ENCODE measurements around the gene PM20D1. TPM values are rescaled to one million over a fixed set of nuclear protein-coding genes. Genes with fewer than 3 reads are reported as not detected.

Gene PM20D1
- total and polyA plus RNA-seq, 10 of the 15 experiments (the other 5 are each of a cell fraction or from before 2014, with no cell fraction given): not detected

GRCh38 chr1:205783904-205784303 lies 66.0 kb downstream of the PM20D1 start:
- CTCF ChIA-PET: interaction anchor here (1.1 to 2.4 kb wide), 3 partner anchors 21 to 125 kb away, joined by 4 to 15 read pairs (median 5); no protein-coding TSS in a partner anchor
- no peak overlapping the region for H3K4me3 ChIP-seq
- RAD21 ChIA-PET (ENCODE audit: unreplicated experiment): interaction anchor here (0.7 kb wide), 1 partner anchor 74 kb away, joined by 3 read pairs; no protein-coding TSS in a partner anchor
- no peaks in the 10 kb centered on the region for H3K36me3 ChIP-seq (ENCODE audit: control insufficient read depth in 2 of 2, insufficient read depth in 2 of 2, low read length in 1 of 2)
- H2AFZ ChIP-seq (ENCODE audit: control insufficient read depth, low read depth, low read length): no peak overlapping the region
- SMC1A ChIA-PET (ENCODE audit: uncharacterized antibody, unreplicated experiment): interaction anchor here (0.6 to 1.7 kb wide), 2 partner anchors 125 to 198 kb away, joined by 3 to 15 read pairs; no protein-coding TSS in a partner anchor
- in situ Hi-C loops (cut with MboI) (no loop called here), intact Hi-C loops (cut with micrococcal nuclease; ENCODE audit: unreplicated experiment) (loop anchor here (5.0 kb wide), 1 partner anchor 127 kb away; no protein-coding TSS in a partner anchor)
- FAIRE-seq (peak; percentile 23), DNase-seq (ENCODE audit: low read depth, low spot score) (no peak), ATAC-seq (no peak)
- no peaks in the 10 kb centered on the region for H4K20me1 ChIP-seq (ENCODE audit: control insufficient read depth, insufficient read depth)
- POLR2A ChIA-PET: interaction anchor here (0.7 kb wide), 1 partner anchor 27 kb away, joined by 4 read pairs; no protein-coding TSS in a partner anchor
- BruUV-seq (replicated peaks): no TSS peak
- WGBS (ENCODE audit: insufficient coverage, insufficient replicate concordance, low lambda C conversion rate, missing lambda C conversion rate): 88% methylated on average over 4 of the region's 4 CpGs
- no peak overlapping the region for H3K4me2 ChIP-seq (ENCODE audit: control insufficient read depth, insufficient read depth)
- H3K9me3 ChIP-seq (replicated peaks; ENCODE audit: control insufficient read depth, insufficient read depth, low read length): no peaks in the 10 kb centered on the region
- no peaks in the 10 kb centered on the region for H3K79me2 ChIP-seq (ENCODE audit: control insufficient read depth, insufficient read depth, low read length)
- H3K27ac ChIP-seq (ENCODE audit: control insufficient read depth, insufficient read depth): no peak overlapping the region
- H3K9ac ChIP-seq (ENCODE audit: control insufficient read depth, insufficient read depth, low read length): no peak overlapping the region
- H3K27me3 ChIP-seq (replicated peaks in 1 of 2; ENCODE audit: control insufficient read depth in 2 of 2, insufficient read depth in 2 of 2, low read length in 1 of 2): peaks cover 0 to 6% of the 10 kb centered on the region in 2 experiments; a peak in 1 of 4 replicates
- H3K4me1 ChIP-seq (ENCODE audit: control insufficient read depth, insufficient read depth, low read length): no peaks in the 10 kb centered on the region
- TF ChIP-seq NFIC (IDR thresholded peaks at IDR 0.05; ENCODE audit: low read depth, low read length) (no peak), SIX5 (IDR thresholded peaks at IDR 0.05; ENCODE audit: low read depth, low read length, severe bottlenecking) (no peak), CHD2 (IDR thresholded peaks at IDR 0.05; ENCODE audit: borderline replicate concordance, low read depth, low read length) (no peak), MEF2A (IDR thresholded peaks at IDR 0.05; ENCODE audit: insufficient read depth, low read depth, low read length) (no peak), POLR2AphosphoS5 (IDR thresholded peaks at IDR 0.05; ENCODE audit: low read length) (no peak), CREM (IDR thresholded peaks at IDR 0.05; ENCODE audit: low read depth) (no peak), ZNF384 (IDR thresholded peaks at IDR 0.05; ENCODE audit: borderline replicate concordance, low read depth, low read length) (no peak), SREBF2 (IDR thresholded peaks at IDR 0.05; ENCODE audit: low read length) (no peak), MLLT1 (IDR thresholded peaks at IDR 0.05) (no peak), NFXL1 (IDR thresholded peaks at IDR 0.05; ENCODE audit: borderline replicate concordance) (no peak), SP1 (IDR thresholded peaks at IDR 0.05; ENCODE audit: low read depth, low read length) (no peak), E2F4 (IDR thresholded peaks at IDR 0.05; ENCODE audit: low read depth, low read length) (no peak), ZBED1 (IDR thresholded peaks at IDR 0.05; ENCODE audit: borderline replicate concordance) (no peak), YY1 (IDR thresholded peaks at IDR 0.05; ENCODE audit: low read depth, low read length) (no peak)
- TF ChIP-seq, protein P1, sequence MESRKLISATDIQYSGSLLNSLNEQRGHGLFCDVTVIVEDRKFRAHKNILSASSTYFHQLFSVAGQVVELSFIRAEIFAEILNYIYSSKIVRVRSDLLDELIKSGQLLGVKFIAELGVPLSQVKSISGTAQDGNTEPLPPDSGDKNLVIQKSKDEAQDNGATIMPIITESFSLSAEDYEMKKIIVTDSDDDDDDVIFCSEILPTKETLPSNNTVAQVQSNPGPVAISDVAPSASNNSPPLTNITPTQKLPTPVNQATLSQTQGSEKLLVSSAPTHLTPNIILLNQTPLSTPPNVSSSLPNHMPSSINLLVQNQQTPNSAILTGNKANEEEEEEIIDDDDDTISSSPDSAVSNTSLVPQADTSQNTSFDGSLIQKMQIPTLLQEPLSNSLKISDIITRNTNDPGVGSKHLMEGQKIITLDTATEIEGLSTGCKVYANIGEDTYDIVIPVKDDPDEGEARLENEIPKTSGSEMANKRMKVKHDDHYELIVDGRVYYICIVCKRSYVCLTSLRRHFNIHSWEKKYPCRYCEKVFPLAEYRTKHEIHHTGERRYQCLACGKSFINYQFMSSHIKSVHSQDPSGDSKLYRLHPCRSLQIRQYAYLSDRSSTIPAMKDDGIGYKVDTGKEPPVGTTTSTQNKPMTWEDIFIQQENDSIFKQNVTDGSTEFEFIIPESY (IDR thresholded peaks at IDR 0.05): no peak
- TF ChIP-seq, protein P2, sequence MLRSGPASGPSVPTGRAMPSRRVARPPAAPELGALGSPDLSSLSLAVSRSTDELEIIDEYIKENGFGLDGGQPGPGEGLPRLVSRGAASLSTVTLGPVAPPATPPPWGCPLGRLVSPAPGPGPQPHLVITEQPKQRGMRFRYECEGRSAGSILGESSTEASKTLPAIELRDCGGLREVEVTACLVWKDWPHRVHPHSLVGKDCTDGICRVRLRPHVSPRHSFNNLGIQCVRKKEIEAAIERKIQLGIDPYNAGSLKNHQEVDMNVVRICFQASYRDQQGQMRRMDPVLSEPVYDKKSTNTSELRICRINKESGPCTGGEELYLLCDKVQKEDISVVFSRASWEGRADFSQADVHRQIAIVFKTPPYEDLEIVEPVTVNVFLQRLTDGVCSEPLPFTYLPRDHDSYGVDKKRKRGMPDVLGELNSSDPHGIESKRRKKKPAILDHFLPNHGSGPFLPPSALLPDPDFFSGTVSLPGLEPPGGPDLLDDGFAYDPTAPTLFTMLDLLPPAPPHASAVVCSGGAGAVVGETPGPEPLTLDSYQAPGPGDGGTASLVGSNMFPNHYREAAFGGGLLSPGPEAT (IDR thresholded peaks at IDR 0.05; ENCODE audit: low read depth): no peak
- TF ChIP-seq, protein P3, sequence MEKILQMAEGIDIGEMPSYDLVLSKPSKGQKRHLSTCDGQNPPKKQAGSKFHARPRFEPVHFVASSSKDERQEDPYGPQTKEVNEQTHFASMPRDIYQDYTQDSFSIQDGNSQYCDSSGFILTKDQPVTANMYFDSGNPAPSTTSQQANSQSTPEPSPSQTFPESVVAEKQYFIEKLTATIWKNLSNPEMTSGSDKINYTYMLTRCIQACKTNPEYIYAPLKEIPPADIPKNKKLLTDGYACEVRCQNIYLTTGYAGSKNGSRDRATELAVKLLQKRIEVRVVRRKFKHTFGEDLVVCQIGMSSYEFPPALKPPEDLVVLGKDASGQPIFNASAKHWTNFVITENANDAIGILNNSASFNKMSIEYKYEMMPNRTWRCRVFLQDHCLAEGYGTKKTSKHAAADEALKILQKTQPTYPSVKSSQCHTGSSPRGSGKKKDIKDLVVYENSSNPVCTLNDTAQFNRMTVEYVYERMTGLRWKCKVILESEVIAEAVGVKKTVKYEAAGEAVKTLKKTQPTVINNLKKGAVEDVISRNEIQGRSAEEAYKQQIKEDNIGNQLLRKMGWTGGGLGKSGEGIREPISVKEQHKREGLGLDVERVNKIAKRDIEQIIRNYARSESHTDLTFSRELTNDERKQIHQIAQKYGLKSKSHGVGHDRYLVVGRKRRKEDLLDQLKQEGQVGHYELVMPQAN (conservative IDR thresholded peaks at IDR 0.05): no peak
